ENCODE data around the gene CAPZB.
A peak's percentile ranks its signal among the peaks of the same experiment; 100 is the strongest.
"Not testable (repeated sequence)": the region's sequence is repeated elsewhere in the genome, so short reads cannot be mapped to it uniquely, and the experiment has no call there.

Gene CAPZB

GRCh38 chr1:19485362-19486187 is at the start of gene CAPZB:
TSS of gene CAPZB (minus strand) at chr1:19485539. CDS start at chr1:19485438, 101 bp downstream.
- DNase-seq (ENCODE audit: low read depth in 2 of 2) = peak; percentile 93

- DNase-seq (ENCODE audit: low read depth in 2 of 2) = no peak
Measured at GRCh38 chr1:19534281-19534680, 48.9 kb upstream of the CAPZB start.

- no peak for DNase-seq (ENCODE audit: low read depth in 2 of 2)
Measured at GRCh38 chr1:19533626-19534025, 48.3 kb upstream of the CAPZB start.

DNA sequence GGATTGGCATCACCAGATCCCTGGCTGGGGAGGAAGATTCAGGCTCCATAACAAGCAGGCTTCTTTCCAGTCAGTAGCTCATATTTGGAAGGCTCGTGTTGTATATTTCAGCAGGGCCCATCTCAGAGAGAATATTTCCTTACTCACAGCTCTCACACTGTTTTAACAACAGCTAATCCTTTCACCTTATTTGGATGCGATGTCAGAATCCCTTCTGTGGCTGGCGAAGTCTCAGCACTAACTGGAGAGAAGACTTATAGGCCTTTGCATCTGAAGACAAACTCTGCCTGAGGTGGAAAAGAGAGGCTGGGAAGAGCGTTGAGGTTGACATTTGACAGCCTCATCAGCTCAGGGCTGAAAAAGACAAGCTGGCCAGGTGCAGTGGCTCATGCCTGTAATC is 47.2 kb upstream of the CAPZB start:
- no peak for DNase-seq (ENCODE audit: low read depth in 2 of 2)

DNA sequence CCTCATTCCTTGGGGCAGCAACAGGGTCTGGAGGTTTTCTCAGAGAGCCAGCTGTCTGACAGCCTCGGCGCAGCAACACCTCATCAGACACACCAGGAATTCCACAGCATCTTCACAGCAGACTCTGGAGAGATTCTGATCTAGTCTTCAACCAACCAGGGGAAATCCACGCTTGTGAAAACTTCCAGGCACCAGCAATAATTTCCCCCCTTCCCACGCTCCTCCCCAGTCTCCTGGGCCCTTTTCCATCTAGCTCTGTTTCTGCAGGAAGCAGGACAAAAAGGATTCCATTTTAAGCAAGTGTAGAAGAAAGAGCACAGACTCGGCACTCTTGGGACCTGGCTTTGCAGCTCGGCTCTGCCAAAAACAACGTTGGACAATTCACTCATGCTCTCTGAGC is 44.3 kb upstream of the CAPZB start:
- DNase-seq (ENCODE audit: low read depth in 2 of 2) = no peak

DNA sequence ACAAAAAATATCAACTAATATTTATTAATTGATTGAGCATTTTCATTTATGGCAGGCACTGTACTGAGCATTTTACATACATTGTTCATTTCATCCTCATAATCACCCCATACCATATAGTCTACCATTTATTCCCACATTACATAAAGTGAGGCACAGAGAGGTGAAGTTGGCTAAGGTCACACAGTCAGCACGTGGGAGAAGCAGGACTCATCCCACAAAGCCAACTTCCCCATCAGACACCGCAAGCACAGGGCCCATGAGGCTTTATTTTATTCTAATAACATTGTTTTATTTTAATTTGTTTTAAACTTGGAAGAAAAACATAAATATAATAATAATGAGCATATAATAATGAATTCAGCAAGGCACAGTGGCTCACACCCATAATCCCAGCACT is 43.1 kb upstream of the CAPZB start:
- DNase-seq (ENCODE audit: low read depth in 2 of 2) = no peak

GRCh38 chr1:19525607-19526545 is 40.5 kb upstream of the CAPZB start:
- no peak for DNase-seq (ENCODE audit: low read depth in 2 of 2)

GRCh38 chr1:19524791-19525190 is 39.5 kb upstream of the CAPZB start:
- DNase-seq (ENCODE audit: low read depth in 2 of 2) = no peak

GRCh38 chr1:19522570-19522969 is 37.2 kb upstream of the CAPZB start:
- not testable (repeated sequence) for DNase-seq (ENCODE audit: low read depth in 2 of 2)

- no peak for DNase-seq (ENCODE audit: low read depth in 2 of 2)
Measured at GRCh38 chr1:19521411-19521810, 36.1 kb upstream of the CAPZB start.

GRCh38 chr1:19517017-19517416 is 31.7 kb upstream of the CAPZB start:
- DNase-seq (ENCODE audit: low read depth in 2 of 2) = no peak

- DNase-seq (ENCODE audit: low read depth in 2 of 2) = no peak
Measured at GRCh38 chr1:19515201-19515600, 29.9 kb upstream of the CAPZB start.

- DNase-seq (ENCODE audit: low read depth in 2 of 2) = no peak
Measured at GRCh38 chr1:19514391-19514831, 29.1 kb upstream of the CAPZB start.

GRCh38 chr1:19512545-19512944 is 27.2 kb upstream of the CAPZB start:
- no peak for DNase-seq (ENCODE audit: low read depth in 2 of 2)

GRCh38 chr1:19511116-19511515 is 25.8 kb upstream of the CAPZB start:
- no peak for DNase-seq (ENCODE audit: low read depth in 2 of 2)

DNA sequence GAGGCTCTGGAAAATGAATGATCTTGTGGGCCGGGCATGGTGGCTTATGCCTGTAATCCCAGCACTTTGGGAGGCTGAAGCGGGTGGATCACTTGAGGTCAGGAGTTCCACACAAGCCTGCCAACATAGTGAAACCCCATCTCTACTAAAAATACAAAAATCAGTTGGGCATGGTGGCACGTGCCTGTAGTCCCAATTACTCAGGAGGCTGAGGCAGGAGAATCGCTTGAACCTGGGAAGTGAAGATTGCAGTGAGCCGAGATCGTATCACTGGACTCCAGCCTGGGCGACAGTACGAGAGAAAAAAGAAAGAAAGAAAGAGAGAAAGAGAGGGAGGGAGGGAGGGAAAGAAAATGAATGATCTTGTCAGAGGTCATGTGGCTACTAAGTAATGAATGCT is 24.3 kb upstream of the CAPZB start:
- DNase-seq (ENCODE audit: low read depth in 2 of 2) = not testable (repeated sequence)

- no peak for DNase-seq (ENCODE audit: low read depth in 2 of 2)
Measured at GRCh38 chr1:19507516-19507915, 22.2 kb upstream of the CAPZB start.

DNA sequence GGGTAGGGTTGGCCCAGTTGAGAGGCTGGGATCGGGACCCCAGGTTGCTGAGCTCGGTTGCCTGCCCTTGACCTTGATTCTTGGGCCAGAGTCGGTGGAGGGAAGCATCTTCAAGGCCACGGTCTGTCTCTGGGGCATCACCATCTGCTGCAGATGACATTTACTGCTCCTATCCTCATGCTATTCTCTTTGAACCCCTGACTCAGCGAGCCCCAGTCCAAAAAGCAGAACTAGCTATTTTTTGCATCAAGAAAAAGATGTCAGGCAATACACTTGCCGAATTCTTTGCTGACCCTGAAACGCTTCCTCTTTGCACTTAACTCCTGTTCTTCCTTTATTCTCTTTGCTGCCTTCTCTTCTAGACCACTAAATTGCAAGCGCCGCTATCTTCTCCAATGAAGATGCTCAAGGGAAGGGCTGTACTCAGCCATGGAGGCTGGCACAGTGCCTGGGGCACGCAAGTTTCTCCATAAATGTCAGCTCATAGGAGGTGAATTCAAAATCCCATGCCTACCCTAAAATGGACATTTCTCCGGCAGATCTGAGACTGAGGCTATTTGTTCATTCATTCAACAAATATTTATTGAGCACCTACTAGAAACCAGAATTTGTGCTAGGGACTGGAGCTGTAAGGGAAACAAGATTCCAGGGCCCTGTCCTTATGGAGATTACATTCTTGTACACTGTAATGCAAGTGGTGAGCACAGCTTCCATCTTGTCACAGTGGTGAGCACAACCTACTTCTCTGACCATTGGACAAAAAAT is 20.5 kb upstream of the CAPZB start:
- DNase-seq (ENCODE audit: low read depth in 2 of 2) = no peak

GRCh38 chr1:19504796-19505692 is 19.7 kb upstream of the CAPZB start:
- DNase-seq (ENCODE audit: low read depth in 2 of 2) = no peak

GRCh38 chr1:19502284-19502683 is 16.9 kb upstream of the CAPZB start:
- DNase-seq (ENCODE audit: low read depth in 2 of 2) = not testable (repeated sequence)

DNA sequence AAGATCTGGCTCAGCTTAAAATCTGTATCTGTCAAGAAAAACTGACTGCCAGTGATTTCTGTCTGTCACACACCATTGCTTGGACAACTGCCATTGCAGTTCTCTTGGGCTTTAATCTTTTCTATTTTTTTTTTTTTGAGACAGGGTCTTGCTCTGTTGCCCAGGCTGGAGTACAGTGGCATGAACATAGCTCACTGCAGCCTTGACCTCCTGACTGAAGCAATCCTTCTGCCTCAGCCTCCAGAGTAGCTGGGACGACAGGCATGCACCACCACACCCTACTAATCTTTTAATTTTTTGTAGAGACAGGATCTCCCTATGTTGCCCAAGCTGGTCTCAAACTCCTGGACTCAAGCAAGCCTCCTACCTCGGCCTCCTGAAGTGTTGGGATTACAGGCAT is 14.5 kb upstream of the CAPZB start:
- DNase-seq (ENCODE audit: low read depth in 2 of 2) = not testable (repeated sequence)
